Suprapubic skin (tissue), 4 donors: Measurements from ENCODE around the gene MRPL46. TPM values are rescaled to one million over a fixed set of nuclear protein-coding genes. Genes with fewer than 3 reads are reported as not detected.

Experiments
- DNase-seq, 2 donors: peaks; one replicate each; pipeline ENCODE4 v3.0.0-alpha.2; 2019; ENCODE audit warnings: low spot score in 2 of 2
- H3K27ac ChIP-seq: fragments of 200-600 bp; sonication (generic); one replicate; pipeline ENCODE4 v1.5.1; 2019
- H3K27me3 ChIP-seq: fragments of 200-600 bp; sonication (generic); one replicate; pipeline ENCODE4 v1.5.1; 2019
- H3K36me3 ChIP-seq: fragments of 200-600 bp; sonication (generic); one replicate; pipeline ENCODE4 v1.5.1; 2019
- H3K4me1 ChIP-seq: fragments of 200-600 bp; sonication (generic); one replicate; pipeline ENCODE4 v1.5.1; 2019
- H3K4me3 ChIP-seq: fragments of 200-600 bp; sonication (generic); one replicate; pipeline ENCODE4 v1.5.1; 2019; ENCODE audit warnings: mild to moderate bottlenecking
- H3K9me3 ChIP-seq: fragments of 200-600 bp; sonication (generic); one replicate; pipeline ENCODE4 v1.5.1; 2019
- CTCF ChIP-seq, 2 donors: fragments of 200-600 bp in 1 of 2; fragments of 450-650 bp in 1 of 2; sonication (generic) in 1 of 2; IDR thresholded peaks; one replicate each; pipeline ENCODE4 v1.5.1; 2016 to 2019; ENCODE audit warnings: antibody characterized with exemption in 2 of 2, mild to moderate bottlenecking in 1 of 2, moderate library complexity in 1 of 2
- EP300 ChIP-seq: sonication (generic); formaldehyde crosslinking; IDR thresholded peaks from one replicate; pipeline ENCODE4 v1.6.1; 2017; ENCODE audit warnings: antibody characterized with exemption
- POLR2A ChIP-seq, 2 donors: fragments of 450-650 bp; IDR thresholded peaks; one replicate each; pipeline ENCODE4 v1.6.1; 2017; ENCODE audit warnings: antibody characterized with exemption in 2 of 2, mild to moderate bottlenecking in 2 of 2, moderate library complexity in 2 of 2
- POLR2AphosphoS5 ChIP-seq, 3 donors: sonication (generic); formaldehyde crosslinking; IDR thresholded peaks; one replicate each; pipeline ENCODE4 v1.6.1; 2017; ENCODE audit warnings: antibody characterized with exemption in 3 of 3
- WGBS: methylation state at CpG from one replicate; pipeline ENCODE4 v1.1.5; 2018; 5-methylcytosine and 5-hydroxymethylcytosine counted together
- total RNA-seq, 4 donors: library from RNA; depleted of rRNA; stranded (reverse); fragments of >200 nt; gene quantifications; one replicate each; pipeline ENCODE4 v1.1.0, GENCODE V29; 2016

MRPL46 gene
- total RNA-seq, 4 donors from 2014 or later: 12.1 to 19.4 (median 15.7) TPM

- TF ChIP-seq POLR2A (IDR thresholded peaks at IDR 0.05): no peak
- TF ChIP-seq POLR2AphosphoS5 (IDR thresholded peaks at IDR 0.05): no peak
- TF ChIP-seq EP300: no peak
- TF ChIP-seq CTCF (IDR thresholded peaks at IDR 0.05): no peak
- no peaks in the 10 kb centered on the region for H3K9me3 ChIP-seq
- WGBS: 51% methylated on average over 3 of the region's 3 CpGs
- peaks cover 17% of the 10 kb centered on the region for H3K36me3 ChIP-seq
- H3K4me1 ChIP-seq: no peaks in the 10 kb centered on the region
- H3K27ac ChIP-seq: no peak overlapping the region
- no peaks in the 10 kb centered on the region for H3K27me3 ChIP-seq
- no peak overlapping the region for H3K4me3 ChIP-seq
- DNase-seq: no peak
Measured at GRCh38 chr15:88498996-88499395, 31.8 kb upstream of the MRPL46 start.

- Histone ChIP-seq H3K4me1 (no peaks in the 10 kb centered on the region), H3K4me3 (no peak overlapping the region), H3K36me3 (peaks cover 13% of the 10 kb centered on the region), H3K9me3 (no peaks in the 10 kb centered on the region), H3K27ac (no peak overlapping the region), H3K27me3 (no peaks in the 10 kb centered on the region)
- WGBS: 78% methylated on average over 9 of the region's 11 CpGs
- DNase-seq: no peak
- TF ChIP-seq POLR2AphosphoS5 (IDR thresholded peaks at IDR 0.05) (no peak), POLR2A (IDR thresholded peaks at IDR 0.05) (no peak), CTCF (IDR thresholded peaks at IDR 0.05) (no peak), EP300 (no peak)
Measured at GRCh38 chr15:88497109-88497765, 30.0 kb upstream of the MRPL46 start.

GRCh38 chr15:88493844-88494243 is 26.7 kb upstream of the MRPL46 start:
- WGBS: 72% methylated on average over 7 of the region's 10 CpGs
- no peak for DNase-seq
- peaks cover 12% of the 10 kb centered on the region for H3K36me3 ChIP-seq
- no peak overlapping the region for H3K4me3 ChIP-seq
- H3K4me1 ChIP-seq: no peaks in the 10 kb centered on the region
- no peaks in the 10 kb centered on the region for H3K27me3 ChIP-seq
- TF ChIP-seq POLR2AphosphoS5 (IDR thresholded peaks at IDR 0.05) (no peak), EP300 (no peak), CTCF (IDR thresholded peaks at IDR 0.05) (no peak), POLR2A (IDR thresholded peaks at IDR 0.05) (no peak)
- H3K27ac ChIP-seq: no peak overlapping the region
- H3K9me3 ChIP-seq: no peaks in the 10 kb centered on the region

GRCh38 chr15:88491158-88491557 is 24.0 kb upstream of the MRPL46 start:
- 62% methylated on average over 10 of the region's 10 CpGs for WGBS
- Histone ChIP-seq H3K36me3 (peaks cover 6% of the 10 kb centered on the region), H3K4me3 (no peak overlapping the region), H3K4me1 (no peaks in the 10 kb centered on the region), H3K9me3 (no peaks in the 10 kb centered on the region), H3K27me3 (no peaks in the 10 kb centered on the region), H3K27ac (no peak overlapping the region)
- TF ChIP-seq POLR2A (IDR thresholded peaks at IDR 0.05): no peak
- no peak for TF ChIP-seq CTCF (IDR thresholded peaks at IDR 0.05)
- no peak for TF ChIP-seq EP300
- no peak for TF ChIP-seq POLR2AphosphoS5 (IDR thresholded peaks at IDR 0.05)
- DNase-seq: no peak

- no peaks in the 10 kb centered on the region for H3K9me3 ChIP-seq
- TF ChIP-seq EP300 (no peak), POLR2AphosphoS5 (IDR thresholded peaks at IDR 0.05) (no peak), CTCF (IDR thresholded peaks at IDR 0.05) (no peak), POLR2A (IDR thresholded peaks at IDR 0.05) (no peak)
- no peaks in the 10 kb centered on the region for H3K4me1 ChIP-seq
- H3K27ac ChIP-seq: no peak overlapping the region
- no peaks in the 10 kb centered on the region for H3K27me3 ChIP-seq
- peaks cover 6% of the 10 kb centered on the region for H3K36me3 ChIP-seq
- no peak for DNase-seq
- no peak overlapping the region for H3K4me3 ChIP-seq
- WGBS: 82% methylated on average over 3 of the region's 3 CpGs
Measured at GRCh38 chr15:88490036-88490435, 22.8 kb upstream of the MRPL46 start.
